Stimulated activated CD4-positive, alpha-beta T cell treated with anti-CD3 and anti-CD28 coated beads, TNF-alpha, amount 100 ng/mL, for 24 hours (primary cell): ENCODE results near the gene SLC9A7.

Source experiments
- DNase-seq, 3 experiments: peaks; one replicate each; pipeline ENCODE4 v3.0.0-alpha.2; 2020; ENCODE audit warnings: low read depth in 3 of 3

Gene SLC9A7

GRCh38 chrX:46573892-46574773, 184.8 kb downstream of the SLC9A7 start:
- DNase-seq, result peak in 2 of 3 experiments; percentile 14 to 54

GRCh38 chrX:46573331-46573891, 185.5 kb downstream of the SLC9A7 start, which contains the start of gene CHST7:
CHST7 (plus strand) TSS chrX:46573765; CDS start chrX:46573932, 167 bp downstream.
- DNase-seq, result peak in 1 of 3 experiments; percentile 52

GRCh38 chrX:46572340-46572936, 186.5 kb downstream of the SLC9A7 start:
- peak in 1 of 3 experiments; percentile 45 for DNase-seq

- DNase-seq, result no peak
Observed at GRCh38 chrX:46571423-46572339, 187.2 kb downstream of the SLC9A7 start.

GRCh38 chrX:46569621-46570020, 189.3 kb downstream of the SLC9A7 start:
- DNase-seq, result no peak

- DNase-seq, result no peak
Observed at GRCh38 chrX:46567388-46567787, 191.5 kb downstream of the SLC9A7 start.

- no peak for DNase-seq
Observed at GRCh38 chrX:46561824-46562657, 196.9 kb downstream of the SLC9A7 start.

GRCh38 chrX:46559062-46559461, 199.9 kb downstream of the SLC9A7 start:
- no peak for DNase-seq

GRCh38 chrX:46554942-46555341, 204.0 kb downstream of the SLC9A7 start:
- no peak for DNase-seq

GRCh38 chrX:46553935-46554334, 205.0 kb downstream of the SLC9A7 start:
- DNase-seq, result no peak

- no peak for DNase-seq
Observed at GRCh38 chrX:46551494-46552128, 207.3 kb downstream of the SLC9A7 start.

- DNase-seq, result no peak
Observed at GRCh38 chrX:46549914-46550313, 209.0 kb downstream of the SLC9A7 start.
